LNCaP clone FGC (cell line): ENCODE data around the gene FGGY.

Experiments used
- DNase-seq: peaks from one replicate; pipeline ENCODE4 v3.0.0-alpha.2; 2011; ENCODE audit warnings: low read depth
- H3K4me3 ChIP-seq: 2 replicates; pipeline ENCODE4 v1.5.1; 2011; ENCODE audit warnings: mild to moderate bottlenecking, low read depth, low read length, control low read depth
- TF ChIP-seq, protein P1 (sequence below): IDR thresholded peaks from 2 replicates; pipeline ENCODE4 v1.5.1; 2012; ENCODE audit warnings: mild to moderate bottlenecking; ENCODE audit not compliant: control insufficient read depth, insufficient read depth; ENCODE audit errors: extremely low read depth

FGGY gene

DNA sequence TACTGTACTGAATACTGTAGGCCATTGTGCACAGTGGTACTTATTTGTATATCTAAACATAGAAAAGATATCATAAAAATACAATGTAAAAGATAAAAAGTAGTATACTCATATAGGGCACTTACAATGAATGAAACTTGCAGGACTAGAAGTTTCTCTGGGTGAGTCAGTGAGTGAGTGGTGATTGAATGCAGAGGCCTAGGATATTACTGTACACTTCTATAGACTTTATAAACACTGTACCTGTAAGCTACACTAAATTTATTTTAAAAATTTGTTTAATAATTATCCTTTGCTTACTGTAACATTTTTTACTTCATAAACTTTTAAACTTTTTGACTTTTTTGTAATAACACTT is 82.5 kb downstream of the FGGY start:
- no peak for DNase-seq
- TF ChIP-seq, protein P1, sequence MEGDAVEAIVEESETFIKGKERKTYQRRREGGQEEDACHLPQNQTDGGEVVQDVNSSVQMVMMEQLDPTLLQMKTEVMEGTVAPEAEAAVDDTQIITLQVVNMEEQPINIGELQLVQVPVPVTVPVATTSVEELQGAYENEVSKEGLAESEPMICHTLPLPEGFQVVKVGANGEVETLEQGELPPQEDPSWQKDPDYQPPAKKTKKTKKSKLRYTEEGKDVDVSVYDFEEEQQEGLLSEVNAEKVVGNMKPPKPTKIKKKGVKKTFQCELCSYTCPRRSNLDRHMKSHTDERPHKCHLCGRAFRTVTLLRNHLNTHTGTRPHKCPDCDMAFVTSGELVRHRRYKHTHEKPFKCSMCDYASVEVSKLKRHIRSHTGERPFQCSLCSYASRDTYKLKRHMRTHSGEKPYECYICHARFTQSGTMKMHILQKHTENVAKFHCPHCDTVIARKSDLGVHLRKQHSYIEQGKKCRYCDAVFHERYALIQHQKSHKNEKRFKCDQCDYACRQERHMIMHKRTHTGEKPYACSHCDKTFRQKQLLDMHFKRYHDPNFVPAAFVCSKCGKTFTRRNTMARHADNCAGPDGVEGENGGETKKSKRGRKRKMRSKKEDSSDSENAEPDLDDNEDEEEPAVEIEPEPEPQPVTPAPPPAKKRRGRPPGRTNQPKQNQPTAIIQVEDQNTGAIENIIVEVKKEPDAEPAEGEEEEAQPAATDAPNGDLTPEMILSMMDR = no peak
- H3K4me3 ChIP-seq = no peak overlapping the region

DNA sequence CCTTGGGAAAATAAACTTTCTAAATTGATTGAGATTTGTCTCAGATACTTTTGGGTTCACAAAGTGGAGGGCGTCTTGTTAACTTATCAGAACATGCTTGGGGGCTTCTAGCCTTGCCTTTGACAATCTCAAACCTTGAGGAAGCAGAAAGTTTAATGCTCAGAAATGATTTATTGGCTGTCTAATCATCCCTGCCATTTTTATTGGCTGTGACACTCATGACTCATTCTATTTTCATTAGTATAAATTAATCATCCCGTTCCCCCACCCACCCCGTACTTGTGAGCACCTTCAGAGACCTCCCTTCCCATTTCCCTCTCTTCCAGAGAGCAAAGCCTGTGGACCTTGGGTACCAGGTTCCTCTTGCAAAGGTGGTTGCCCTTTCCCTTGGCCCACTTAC is 87.1 kb downstream of the FGGY start:
- TF ChIP-seq, protein P1 = no peak
- no peak for DNase-seq
- H3K4me3 ChIP-seq = no peak overlapping the region

DNA sequence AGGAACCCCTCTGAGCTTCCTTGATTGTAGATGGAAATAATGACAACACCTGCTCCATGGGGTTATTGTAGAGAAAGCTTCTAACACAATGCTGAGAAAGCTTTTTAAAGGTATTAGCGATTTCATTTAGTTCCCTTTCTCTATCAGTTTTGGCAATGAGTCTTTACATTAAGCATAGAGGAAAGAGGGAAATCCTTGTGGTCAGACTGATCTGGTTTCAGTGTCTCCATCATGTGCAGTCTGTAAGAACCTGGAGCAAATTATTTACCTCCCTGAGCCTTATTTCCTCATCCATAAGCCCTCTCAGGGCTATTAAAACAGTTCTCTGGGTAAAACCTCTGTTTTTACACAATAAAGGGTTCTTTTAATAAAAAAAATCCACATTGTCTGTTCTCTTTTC is 87.5 kb downstream of the FGGY start:
- TF ChIP-seq, protein P1 = no peak
- no peak for DNase-seq
- no peak overlapping the region for H3K4me3 ChIP-seq

DNA sequence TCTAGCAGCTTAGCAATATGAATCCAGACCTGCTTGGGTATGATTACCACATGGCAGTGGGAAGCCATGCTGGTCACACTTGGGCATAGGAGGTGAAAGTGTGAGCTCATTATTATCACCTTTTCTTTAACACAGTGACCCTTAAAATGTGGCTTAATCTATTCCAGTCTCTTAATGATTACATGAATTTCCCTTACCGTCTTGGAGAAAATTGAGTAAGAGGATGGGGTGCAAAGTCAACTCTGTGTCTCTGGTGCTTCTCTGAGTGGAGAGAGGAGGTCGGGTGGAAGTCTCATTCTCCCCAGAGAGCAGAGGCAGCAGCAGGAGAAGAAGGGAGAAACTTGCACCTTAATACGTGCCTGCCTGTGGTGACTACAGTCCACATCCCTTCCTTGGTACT is 91.3 kb downstream of the FGGY start:
- TF ChIP-seq, protein P1 = no peak
- no peak overlapping the region for H3K4me3 ChIP-seq

DNA sequence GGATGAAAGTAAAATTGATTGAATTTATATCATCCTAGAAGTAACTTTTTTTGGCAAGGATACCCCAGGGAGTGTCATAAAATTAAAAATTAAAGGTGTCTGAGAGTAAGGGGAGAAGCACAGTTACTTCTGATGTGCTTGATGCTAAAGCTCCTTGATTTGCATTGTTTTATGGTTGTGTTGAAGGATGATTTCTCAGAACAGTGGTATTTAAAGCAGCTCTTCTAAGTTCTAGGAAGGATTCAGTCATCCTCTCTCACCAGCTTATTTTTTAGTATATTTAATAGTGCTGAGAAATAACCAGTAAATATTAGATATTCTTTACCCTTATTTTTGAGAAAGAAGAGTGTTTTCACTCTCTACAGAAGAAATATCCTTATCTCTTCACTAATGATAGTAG is 93.0 kb downstream of the FGGY start:
- no peak for DNase-seq
- TF ChIP-seq, protein P1 = no peak
- no peak overlapping the region for H3K4me3 ChIP-seq

More for the DNA sequence above, 91.3 kb downstream of the FGGY start:
- DNase-seq = no peak

DNA sequence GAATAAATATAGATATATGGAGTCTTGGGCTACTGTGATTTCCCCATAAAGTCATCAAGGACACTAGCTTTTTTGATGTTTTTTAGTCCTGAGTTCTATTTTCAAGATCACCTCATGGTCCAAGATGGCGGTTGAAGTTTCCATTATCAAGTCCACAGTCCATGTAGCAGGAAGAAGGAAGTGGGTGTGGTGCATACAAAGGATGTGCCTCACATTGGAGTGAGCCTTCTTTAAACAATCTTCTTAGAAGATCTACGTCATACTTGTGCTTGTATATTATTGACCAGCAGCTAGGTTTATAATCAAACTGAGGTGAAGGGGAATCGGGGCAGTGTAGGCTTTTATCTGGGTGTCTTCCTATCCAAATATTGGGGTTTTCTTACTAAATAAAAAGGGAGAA is 93.4 kb downstream of the FGGY start:
- TF ChIP-seq, protein P1 = no peak
- DNase-seq = no peak
- H3K4me3 ChIP-seq = no peak overlapping the region
